Loucy (cell line): ENCODE measurements around the gene LEMD1.

Experiments
- H2AFZ ChIP-seq: fragments of 200-600 bp; sonication (generic); 2 replicates; pipeline ENCODE4 v1.6.0; 2016; ENCODE audit warnings: antibody characterized with exemption, mild to moderate bottlenecking, low read length, moderate library complexity
- H3F3A ChIP-seq: fragments of 200-600 bp; 2 replicates; pipeline ENCODE4 v1.6.0; 2016; ENCODE audit warnings: antibody characterized with exemption, low read depth, mild to moderate bottlenecking
- H3K27me3 ChIP-seq: fragments of 200-600 bp; sonication (generic); 2 replicates; pipeline ENCODE4 v1.6.1; 2014; ENCODE audit warnings: low read length, mild to moderate bottlenecking; ENCODE audit not compliant: insufficient read depth, poor library complexity, severe bottlenecking
- H3K36me3 ChIP-seq: fragments of 200-600 bp; sonication (generic); 2 replicates; pipeline ENCODE4 v1.6.1; 2016; ENCODE audit warnings: low read length; ENCODE audit not compliant: insufficient read depth
- H3K4me1 ChIP-seq: fragments of 200-600 bp; sonication (generic); 2 replicates; pipeline ENCODE4 v1.5.1; 2014; ENCODE audit warnings: low read length, mild to moderate bottlenecking; ENCODE audit not compliant: insufficient read depth, poor library complexity, severe bottlenecking
- H3K4me2 ChIP-seq: fragments of 200-600 bp; sonication (generic); 2 replicates; pipeline ENCODE4 v1.6.0; 2014; ENCODE audit warnings: antibody characterized with exemption, low read length, low read depth, mild to moderate bottlenecking; ENCODE audit not compliant: poor library complexity, severe bottlenecking
- H3K4me3 ChIP-seq: fragments of 200-600 bp; sonication (generic); 2 replicates; pipeline ENCODE4 v1.5.1; 2014; ENCODE audit warnings: low read length, mild to moderate bottlenecking, mixed read lengths; ENCODE audit not compliant: poor library complexity, severe bottlenecking
- H3K79me2 ChIP-seq: fragments of 200-600 bp; sonication (generic); 2 replicates; pipeline ENCODE4 v1.6.1; 2014; ENCODE audit warnings: low read length; ENCODE audit not compliant: insufficient read depth
- H3K9ac ChIP-seq: fragments of 200-600 bp; sonication (generic); 2 replicates; pipeline ENCODE4 v1.6.0; 2014; ENCODE audit warnings: mild to moderate bottlenecking, low read depth, low read length, moderate library complexity; ENCODE audit not compliant: poor library complexity, severe bottlenecking
- H3K9me2 ChIP-seq: fragments of 200-600 bp; sonication (generic); replicated peaks from 2 replicates; pipeline ENCODE4 v1.6.1; 2016; ENCODE audit warnings: low read depth, low read length, mixed read lengths
- H3K9me3 ChIP-seq: fragments of 200-600 bp; sonication (generic); 2 replicates; pipeline ENCODE4 v1.6.1; 2014; ENCODE audit warnings: mild to moderate bottlenecking, antibody characterized with exemption, low read length, low read depth; ENCODE audit not compliant: insufficient read depth
- H4K20me1 ChIP-seq: fragments of 200-600 bp; sonication (generic); 2 replicates; pipeline ENCODE4 v1.6.0; 2014; ENCODE audit warnings: antibody characterized with exemption, low read length, mild to moderate bottlenecking; ENCODE audit not compliant: insufficient read depth, poor library complexity, severe bottlenecking
- EZH2phosphoT487 ChIP-seq: fragments of 200-600 bp; IDR thresholded peaks from 2 replicates; pipeline ENCODE4 v1.6.1; 2018; ENCODE audit warnings: antibody characterized with exemption, mild to moderate bottlenecking, moderate library complexity, borderline replicate concordance
- TF ChIP-seq, protein P1 (sequence below): fragments of 200-600 bp; sonication (generic); conservative IDR thresholded peaks from 2 replicates; pipeline ENCODE4 v1.5.1; 2014; ENCODE audit warnings: mild to moderate bottlenecking, antibody characterized with exemption, low read length

The LEMD1 gene

DNA sequence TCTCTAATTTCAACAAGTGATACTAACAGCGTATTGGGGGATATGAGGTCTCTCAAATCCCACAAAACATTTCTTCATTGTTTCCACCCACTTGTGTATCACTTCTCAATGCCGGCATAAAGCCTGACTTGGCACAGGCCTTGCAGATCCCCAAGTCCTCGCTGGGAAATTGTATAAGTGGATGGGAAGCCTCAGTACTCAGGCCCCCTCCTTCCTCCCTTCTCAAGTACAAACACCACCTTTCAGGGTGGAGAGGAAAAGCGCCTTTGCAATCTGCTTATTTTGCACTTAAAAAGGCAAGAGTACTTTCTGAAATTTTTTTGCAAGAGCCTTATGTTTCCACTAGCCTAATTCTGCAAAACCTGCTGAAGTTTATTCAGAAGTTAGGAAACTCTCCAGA lies 39.3 kb downstream of the LEMD1 start:
- no peaks in the 10 kb centered on the region for H3F3A ChIP-seq

DNA sequence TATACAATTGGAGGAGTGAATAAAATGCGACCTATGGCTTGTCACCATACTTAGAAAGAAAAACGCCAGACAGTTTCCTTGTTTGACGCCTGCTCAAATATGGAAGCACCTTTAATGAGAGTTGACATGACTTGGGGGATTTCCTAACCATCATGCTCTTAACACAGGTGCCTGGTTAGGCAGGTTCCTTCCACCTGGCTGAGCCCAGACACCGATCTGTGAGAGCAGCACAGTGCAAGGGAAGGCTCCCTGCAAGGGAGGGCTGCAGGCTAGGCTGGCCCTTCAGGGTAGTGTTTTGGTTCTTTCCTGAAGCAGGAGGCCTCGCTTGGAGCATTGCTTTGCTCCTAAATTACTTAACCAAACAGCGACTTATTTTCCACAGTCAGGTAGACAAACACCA lies 40.6 kb downstream of the LEMD1 start:
- Histone ChIP-seq H3F3A (no peaks in the 10 kb centered on the region), H3K36me3 (no peaks in the 10 kb centered on the region), H3K27me3 (no peaks in the 10 kb centered on the region), H3K79me2 (no peaks in the 10 kb centered on the region), H3K4me1 (no peaks in the 10 kb centered on the region), H3K4me3 (no peak overlapping the region), H3K9me3 (no peaks in the 10 kb centered on the region), H3K9ac (no peak overlapping the region), H2AFZ (no peak overlapping the region), H4K20me1 (no peaks in the 10 kb centered on the region), H3K9me2 (no peaks in the 10 kb centered on the region), H3K4me2 (no peak overlapping the region)
- TF ChIP-seq, protein P1, sequence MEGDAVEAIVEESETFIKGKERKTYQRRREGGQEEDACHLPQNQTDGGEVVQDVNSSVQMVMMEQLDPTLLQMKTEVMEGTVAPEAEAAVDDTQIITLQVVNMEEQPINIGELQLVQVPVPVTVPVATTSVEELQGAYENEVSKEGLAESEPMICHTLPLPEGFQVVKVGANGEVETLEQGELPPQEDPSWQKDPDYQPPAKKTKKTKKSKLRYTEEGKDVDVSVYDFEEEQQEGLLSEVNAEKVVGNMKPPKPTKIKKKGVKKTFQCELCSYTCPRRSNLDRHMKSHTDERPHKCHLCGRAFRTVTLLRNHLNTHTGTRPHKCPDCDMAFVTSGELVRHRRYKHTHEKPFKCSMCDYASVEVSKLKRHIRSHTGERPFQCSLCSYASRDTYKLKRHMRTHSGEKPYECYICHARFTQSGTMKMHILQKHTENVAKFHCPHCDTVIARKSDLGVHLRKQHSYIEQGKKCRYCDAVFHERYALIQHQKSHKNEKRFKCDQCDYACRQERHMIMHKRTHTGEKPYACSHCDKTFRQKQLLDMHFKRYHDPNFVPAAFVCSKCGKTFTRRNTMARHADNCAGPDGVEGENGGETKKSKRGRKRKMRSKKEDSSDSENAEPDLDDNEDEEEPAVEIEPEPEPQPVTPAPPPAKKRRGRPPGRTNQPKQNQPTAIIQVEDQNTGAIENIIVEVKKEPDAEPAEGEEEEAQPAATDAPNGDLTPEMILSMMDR = no peak
- no peak for TF ChIP-seq EZH2phosphoT487

More for the DNA sequence above, 39.3 kb downstream of the LEMD1 start:
- Histone ChIP-seq H4K20me1 (no peaks in the 10 kb centered on the region), H3K27me3 (no peaks in the 10 kb centered on the region), H3K4me2 (no peak overlapping the region), H3K9ac (no peak overlapping the region), H2AFZ (no peak overlapping the region), H3K36me3 (no peaks in the 10 kb centered on the region), H3K79me2 (no peaks in the 10 kb centered on the region), H3K9me3 (no peaks in the 10 kb centered on the region), H3K4me3 (no peak overlapping the region), H3K4me1 (no peaks in the 10 kb centered on the region), H3K9me2 (no peaks in the 10 kb centered on the region)
- TF ChIP-seq, protein P1 = no peak
- no peak for TF ChIP-seq EZH2phosphoT487

DNA sequence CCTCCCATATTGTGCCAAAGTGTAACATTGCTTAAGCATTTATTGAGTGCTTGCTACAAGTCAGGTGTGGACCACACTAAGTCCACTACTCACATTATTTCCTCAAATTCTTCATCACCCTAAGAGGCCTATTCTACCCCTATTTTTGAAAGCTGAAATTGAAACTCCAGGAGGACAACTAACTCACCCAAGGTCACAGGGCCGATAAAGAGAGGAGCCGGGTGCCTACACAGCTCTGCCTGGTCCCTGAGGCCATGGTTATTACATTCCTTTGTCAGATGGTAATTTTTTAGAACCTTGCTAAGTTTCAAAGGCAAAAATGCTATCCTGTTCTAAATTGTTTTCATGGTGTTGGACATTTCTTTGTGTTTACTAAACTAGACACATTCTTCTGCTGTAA lies 41.0 kb downstream of the LEMD1 start:
- H3K4me3 ChIP-seq = no peak overlapping the region
- H3K27me3 ChIP-seq = no peaks in the 10 kb centered on the region

More for the DNA sequence above, 41.0 kb downstream of the LEMD1 start:
- Histone ChIP-seq H3F3A (no peaks in the 10 kb centered on the region), H3K9ac (no peak overlapping the region), H4K20me1 (no peaks in the 10 kb centered on the region), H3K79me2 (no peaks in the 10 kb centered on the region), H2AFZ (no peak overlapping the region), H3K9me3 (no peaks in the 10 kb centered on the region), H3K9me2 (no peaks in the 10 kb centered on the region), H3K4me2 (no peak overlapping the region), H3K4me1 (no peaks in the 10 kb centered on the region), H3K36me3 (no peaks in the 10 kb centered on the region)
- TF ChIP-seq, protein P1 = no peak
- no peak for TF ChIP-seq EZH2phosphoT487
